ENCODE data around the gene BCL2.
"Not testable (repeated sequence)": the region's sequence is repeated elsewhere in the genome, so short reads cannot be mapped to it uniquely, and the experiment has no call there.

GRCh38 chr18:63201456-63201855 is 118.1 kb downstream of the BCL2 start:
- not testable (repeated sequence) for TF ChIP-seq CTCF (IDR thresholded peaks at IDR 0.05); ZFX (IDR thresholded peaks at IDR 0.05; ENCODE audit: borderline replicate concordance)
